Measurements from ENCODE around the gene BBIP1.

GRCh38 chr10:110965216-110965615 lies 46.2 kb upstream of the BBIP1 start:
- TF ChIP-seq CTCF (conservative IDR thresholded peaks at IDR 0.05; ENCODE audit: low read length) (no peak), EZH2phosphoT487 (IDR thresholded peaks at IDR 0.05; ENCODE audit: borderline replicate concordance, low read depth, low read length) (no peak)
